Neural progenitor cell (in vitro differentiated cells): ENCODE results near the gene VTI1A.

Source experiments
- CTCF ChIP-seq: fragments of 200-600 bp; sonication (generic); IDR thresholded peaks from 2 replicates; pipeline ENCODE4 v1.5.1; 2017; ENCODE audit warnings: antibody characterized with exemption, mild to moderate bottlenecking
- EZH2 ChIP-seq: fragments of 200-600 bp; sonication (generic); IDR thresholded peaks from 2 replicates; pipeline ENCODE4 v1.6.1; 2017; ENCODE audit warnings: antibody characterized with exemption, mild to moderate bottlenecking, moderate library complexity

DNA sequence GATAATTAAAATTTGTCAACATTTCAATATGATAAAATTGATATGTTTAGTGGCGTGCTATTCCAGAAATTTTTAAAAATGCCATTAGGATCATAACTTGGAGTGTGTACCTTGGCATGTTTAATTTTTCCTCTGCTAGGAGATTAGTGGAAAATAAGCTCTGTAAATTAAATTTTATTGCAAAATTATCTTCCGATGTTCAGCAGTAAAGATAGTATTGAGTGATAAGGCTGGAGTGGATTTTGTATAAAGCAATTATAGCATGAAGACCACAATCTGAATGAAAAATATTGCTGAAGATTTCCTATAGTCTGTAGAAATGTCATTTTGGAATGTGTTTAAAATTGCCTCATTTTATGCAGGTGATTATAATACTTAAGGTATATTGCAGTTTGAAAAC is 110.2 kb downstream of the VTI1A start:
- TF ChIP-seq CTCF (no peak), EZH2 (no peak)
